ENCODE measurements around the gene ITGA8. TPM values are rescaled to one million over a fixed set of nuclear protein-coding genes. Genes with fewer than 3 reads are reported as not detected.

ITGA8 gene
- total and polyA plus RNA-seq, 7 donors, result 0.46 to 5.7 (median 0.81) TPM

DNA sequence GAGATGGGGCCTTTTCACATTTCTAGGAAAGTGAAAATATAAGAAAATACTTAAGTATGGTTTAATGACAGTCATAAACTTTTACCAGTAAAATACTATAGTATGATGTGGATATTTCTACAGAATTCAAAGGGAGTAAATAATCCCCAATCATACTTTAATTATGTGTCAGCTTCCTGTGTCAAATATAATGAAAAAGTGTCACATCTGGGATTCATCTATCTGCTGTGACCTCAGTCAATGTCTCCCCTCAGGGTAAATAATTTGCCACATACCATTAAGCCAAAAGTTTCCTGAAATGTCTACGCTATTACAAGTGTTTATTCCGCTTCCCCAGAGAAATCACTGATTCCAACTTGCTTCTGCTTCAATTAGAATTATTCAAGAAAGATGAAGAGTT lies 110.5 kb downstream of the ITGA8 start:
- H3K27ac ChIP-seq, result no peak overlapping the region
- 90% methylated on average over 2 of the region's 2 CpGs for WGBS, 2 donors
- no peaks in the 10 kb centered on the region for H3K36me3 ChIP-seq
- intact Hi-C loops (cut with DNase I), result no loop called here
- H3K4me1 ChIP-seq, result no peaks in the 10 kb centered on the region
- TF ChIP-seq, protein P1, sequence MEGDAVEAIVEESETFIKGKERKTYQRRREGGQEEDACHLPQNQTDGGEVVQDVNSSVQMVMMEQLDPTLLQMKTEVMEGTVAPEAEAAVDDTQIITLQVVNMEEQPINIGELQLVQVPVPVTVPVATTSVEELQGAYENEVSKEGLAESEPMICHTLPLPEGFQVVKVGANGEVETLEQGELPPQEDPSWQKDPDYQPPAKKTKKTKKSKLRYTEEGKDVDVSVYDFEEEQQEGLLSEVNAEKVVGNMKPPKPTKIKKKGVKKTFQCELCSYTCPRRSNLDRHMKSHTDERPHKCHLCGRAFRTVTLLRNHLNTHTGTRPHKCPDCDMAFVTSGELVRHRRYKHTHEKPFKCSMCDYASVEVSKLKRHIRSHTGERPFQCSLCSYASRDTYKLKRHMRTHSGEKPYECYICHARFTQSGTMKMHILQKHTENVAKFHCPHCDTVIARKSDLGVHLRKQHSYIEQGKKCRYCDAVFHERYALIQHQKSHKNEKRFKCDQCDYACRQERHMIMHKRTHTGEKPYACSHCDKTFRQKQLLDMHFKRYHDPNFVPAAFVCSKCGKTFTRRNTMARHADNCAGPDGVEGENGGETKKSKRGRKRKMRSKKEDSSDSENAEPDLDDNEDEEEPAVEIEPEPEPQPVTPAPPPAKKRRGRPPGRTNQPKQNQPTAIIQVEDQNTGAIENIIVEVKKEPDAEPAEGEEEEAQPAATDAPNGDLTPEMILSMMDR (IDR thresholded peaks at IDR 0.05), result no peak
- no peak for TF ChIP-seq POLR2A (IDR thresholded peaks at IDR 0.05)
- no peaks in the 10 kb centered on the region for H3K9me3 ChIP-seq
- no peak for DNase-seq
- H3K4me3 ChIP-seq, result no peak overlapping the region
- no peaks in the 10 kb centered on the region for H3K27me3 ChIP-seq

DNA sequence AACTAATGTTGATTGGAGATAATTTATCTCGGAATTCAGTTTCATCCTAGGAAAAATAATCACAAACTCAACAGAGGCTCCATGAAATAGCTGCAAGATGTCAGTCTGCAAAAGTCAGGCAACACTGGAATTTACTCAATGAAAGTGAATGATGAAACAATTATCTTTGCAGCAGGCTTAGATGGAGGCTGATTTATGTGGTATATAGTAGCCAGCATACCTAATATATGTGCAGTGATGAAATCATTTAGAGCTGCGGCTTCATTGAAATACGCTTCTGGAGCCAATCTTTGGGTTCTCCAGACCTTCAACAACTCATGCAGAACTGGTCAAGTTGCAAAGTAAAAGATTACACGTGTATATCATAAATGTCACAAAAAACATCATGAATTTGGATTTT lies 113.3 kb downstream of the ITGA8 start:
- 83 to 89% methylated on average over 4 of the region's 4 CpGs for WGBS, 2 donors
- no peak overlapping the region for H3K4me3 ChIP-seq
- intact Hi-C loops (cut with DNase I), result no loop called here

DNA sequence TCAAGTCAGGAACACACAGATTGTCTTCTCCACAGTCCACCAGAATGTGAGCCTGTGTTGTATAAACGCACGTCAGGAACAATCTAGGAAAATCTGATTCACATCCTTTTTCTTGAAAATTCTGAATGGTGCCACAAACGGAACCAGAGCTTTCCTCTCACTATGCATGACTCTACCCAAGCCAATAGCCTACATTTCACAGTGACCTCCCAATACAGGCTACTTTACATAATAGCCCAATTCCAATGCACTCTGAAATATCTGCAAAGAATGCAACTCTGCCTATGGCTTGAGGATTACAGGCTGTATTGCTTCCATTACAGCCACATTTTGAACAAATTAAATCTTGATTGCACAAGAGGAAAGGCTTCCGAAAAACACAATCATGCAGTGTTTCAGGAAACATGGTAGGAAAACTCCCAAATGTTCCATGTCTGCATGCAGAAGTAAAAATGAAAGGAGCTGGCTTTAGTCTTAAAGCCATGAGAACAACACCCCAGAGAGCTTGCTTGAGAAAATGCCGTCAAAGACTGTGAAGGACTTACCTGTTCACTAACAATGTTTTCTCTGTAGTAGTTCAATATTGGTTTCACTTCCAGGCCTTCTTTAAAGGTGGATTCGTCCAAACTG lies 113.9 kb downstream of the ITGA8 start:
- no peaks in the 10 kb centered on the region for H3K4me1 ChIP-seq
- intact Hi-C loops (cut with DNase I), result no loop called here
- H3K36me3 ChIP-seq, result no peaks in the 10 kb centered on the region
- H3K27ac ChIP-seq, result no peak overlapping the region
- H3K9me3 ChIP-seq, result no peaks in the 10 kb centered on the region
- no peak for DNase-seq
- TF ChIP-seq POLR2AphosphoS5 (IDR thresholded peaks at IDR 0.05), result no peak
- TF ChIP-seq POLR2A (IDR thresholded peaks at IDR 0.05), result no peak
- no peak for TF ChIP-seq EP300 (IDR thresholded peaks at IDR 0.05)
- H3K4me3 ChIP-seq, result no peak overlapping the region
- H3K27me3 ChIP-seq, result peaks cover 0 to 2% (median 0%) of the 10 kb centered on the region in 3 donors
- 80 to 85% methylated on average over 6 of the region's 6 CpGs for WGBS, 2 donors

More for the DNA sequence above, 113.3 kb downstream of the ITGA8 start:
- H3K4me1 ChIP-seq, result no peaks in the 10 kb centered on the region
- H3K27me3 ChIP-seq, result no peaks in the 10 kb centered on the region
- no peaks in the 10 kb centered on the region for H3K9me3 ChIP-seq
- H3K36me3 ChIP-seq, result no peaks in the 10 kb centered on the region
- no peak for DNase-seq
- TF ChIP-seq EP300 (IDR thresholded peaks at IDR 0.05), result no peak
- TF ChIP-seq, protein P1 (IDR thresholded peaks at IDR 0.05), result no peak
- TF ChIP-seq POLR2AphosphoS5 (IDR thresholded peaks at IDR 0.05), result no peak
- no peak for TF ChIP-seq POLR2A (IDR thresholded peaks at IDR 0.05)
- no peak overlapping the region for H3K27ac ChIP-seq

DNA sequence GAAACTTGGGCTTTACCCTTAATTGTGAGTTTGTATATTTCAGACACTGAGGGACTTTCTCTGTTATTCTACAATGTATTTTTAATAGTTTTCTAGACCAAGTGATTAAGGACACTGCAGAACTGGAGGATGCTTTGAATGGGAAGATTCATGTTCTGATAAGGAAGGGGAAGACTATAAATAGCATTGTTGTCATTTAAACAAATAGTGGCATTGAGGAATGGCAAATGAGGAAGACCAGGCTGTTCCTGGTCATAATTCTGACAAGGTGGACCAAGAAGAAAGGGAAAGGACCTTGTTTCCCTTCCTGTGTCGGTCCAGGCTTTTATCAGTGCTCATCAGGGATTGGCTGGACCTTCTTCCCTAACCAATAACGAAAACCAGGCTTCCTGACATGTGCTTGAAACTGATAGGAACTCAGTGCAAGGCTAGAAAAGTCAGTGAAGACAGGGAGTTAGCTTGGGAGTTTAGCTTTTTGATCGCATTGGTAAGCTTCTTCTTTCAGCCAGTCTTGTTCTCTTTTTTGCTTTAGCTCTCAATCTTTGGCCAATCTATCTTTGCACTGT lies 116.2 kb downstream of the ITGA8 start:
- H3K27ac ChIP-seq, result no peak overlapping the region
- DNase-seq, result no peak
- 44 to 54% methylated on average over 3 of the region's 3 CpGs for WGBS, 2 donors
- no peak for TF ChIP-seq POLR2AphosphoS5 (IDR thresholded peaks at IDR 0.05)
- TF ChIP-seq, protein P1 (IDR thresholded peaks at IDR 0.05), result no peak
- no peak for TF ChIP-seq POLR2A (IDR thresholded peaks at IDR 0.05)
- TF ChIP-seq EP300 (IDR thresholded peaks at IDR 0.05), result no peak
- no peak overlapping the region for H3K4me3 ChIP-seq
- no peaks in the 10 kb centered on the region for H3K36me3 ChIP-seq
- intact Hi-C loops (cut with DNase I), result no loop called here
- H3K9me3 ChIP-seq, result no peaks in the 10 kb centered on the region
- H3K27me3 ChIP-seq, result peaks cover 0 to 4% (median 0%) of the 10 kb centered on the region in 3 donors
- H3K4me1 ChIP-seq, result no peaks in the 10 kb centered on the region

DNA sequence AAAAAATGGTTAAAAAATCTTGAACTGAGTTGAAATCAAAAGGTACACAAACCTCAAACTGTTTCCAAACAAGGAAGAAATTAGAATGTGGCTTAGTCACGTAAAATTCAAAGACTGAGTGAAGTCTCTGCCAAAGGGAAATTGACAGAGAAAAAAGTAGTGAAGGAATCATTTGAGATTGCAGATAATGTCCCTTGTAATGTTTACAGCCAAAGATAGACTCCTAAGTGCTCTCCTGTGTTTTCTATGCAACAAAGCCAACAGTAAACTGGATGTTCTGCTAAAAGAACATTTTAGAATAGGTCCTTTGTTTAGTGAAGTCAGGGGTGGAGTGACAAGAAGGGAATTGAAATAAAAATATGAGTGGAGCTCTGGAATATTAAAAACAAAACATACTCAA lies 117.9 kb downstream of the ITGA8 start:
- no peaks in the 10 kb centered on the region for H3K36me3 ChIP-seq

More for the DNA sequence above, 117.9 kb downstream of the ITGA8 start:
- H3K27me3 ChIP-seq, result peaks cover 0 to 4% (median 0%) of the 10 kb centered on the region in 3 donors
- intact Hi-C loops (cut with DNase I), result no loop called here
- no peak for DNase-seq
- no peak overlapping the region for H3K4me3 ChIP-seq
- no peak for TF ChIP-seq EP300 (IDR thresholded peaks at IDR 0.05)
- TF ChIP-seq, protein P1 (IDR thresholded peaks at IDR 0.05), result no peak
- TF ChIP-seq POLR2AphosphoS5 (IDR thresholded peaks at IDR 0.05), result no peak
- no peak for TF ChIP-seq POLR2A (IDR thresholded peaks at IDR 0.05)
- H3K9me3 ChIP-seq, result no peaks in the 10 kb centered on the region
- H3K4me1 ChIP-seq, result no peaks in the 10 kb centered on the region
- 15 to 53% methylated on average over 1 of the region's 1 CpG for WGBS, 2 donors
- no peak overlapping the region for H3K27ac ChIP-seq
